ENCODE measurements around the gene NPEPPS.
A peak's percentile ranks its signal among the peaks of the same experiment; 100 is the strongest.

- peak in 2 of 3 experiments; percentile 22 to 27; a peak in 3 of 6 replicates for TF ChIP-seq CTCF (IDR thresholded peaks at IDR 0.05 in 2 of 3, conservative IDR thresholded peaks at IDR 0.05 in 1 of 3; ENCODE audit: borderline replicate concordance in 1 of 3, insufficient read depth in 1 of 3, low read depth in 2 of 3, low read length in 2 of 3)
- TF ChIP-seq POLR2A (IDR thresholded peaks at IDR 0.05; ENCODE audit: borderline replicate concordance, extremely low read depth, insufficient read depth, insufficient read length): no peak
- no peak for TF ChIP-seq EZH2 (IDR thresholded peaks at IDR 0.05)
- peak; percentile 39; the same call in 1 of the 2 replicates for TF ChIP-seq MAX (IDR thresholded peaks at IDR 0.05)
- TF ChIP-seq YY1 (IDR thresholded peaks at IDR 0.05; ENCODE audit: extremely low read depth, insufficient replicate concordance, low read depth, low read length): peak; percentile 88
- TF ChIP-seq POLR2AphosphoS5 (IDR thresholded peaks at IDR 0.05; ENCODE audit: low read depth, low read length): no peak
- TF ChIP-seq CEBPB (IDR thresholded peaks at IDR 0.05; ENCODE audit: low read depth): no peak; the same call in 1 of the 2 replicates
- 0 out of 2 replicates have a peak, but pooled peaks have one; percentile 15 for TF ChIP-seq RAD21 (IDR thresholded peaks at IDR 0.05; ENCODE audit: low read depth)
- peak; percentile 76; the same call in 1 of the 2 replicates for TF ChIP-seq JUND (IDR thresholded peaks at IDR 0.05)
- no peak for TF ChIP-seq REST (IDR thresholded peaks at IDR 0.05; ENCODE audit: low read depth)
- TF ChIP-seq EGR1 (IDR thresholded peaks at IDR 0.05; ENCODE audit: low read depth): no peak
- no peak for TF ChIP-seq ELF1 (IDR thresholded peaks at IDR 0.05; ENCODE audit: borderline replicate concordance, low read depth)
- 0 out of 2 replicates have a peak, but pooled peaks have one; percentile 27 for TF ChIP-seq CBX3 (IDR thresholded peaks at IDR 0.05; ENCODE audit: low read depth)
- peak; percentile 76 for TF ChIP-seq SP1 (IDR thresholded peaks at IDR 0.05; ENCODE audit: low read depth)
Measured at GRCh38 chr17:47621293-47622179, 90.6 kb downstream of the NPEPPS start.

Data from HCT116 (cell line).